ENCODE measurements around the gene BBOF1.

Gene BBOF1

GRCh38 chr14:74022346-74022745 is 3.2 kb downstream of the BBOF1 start:
- in situ Hi-C loops (cut with HindIII; ENCODE audit: low sequenced_read_pairs) = no loop called here

DNA sequence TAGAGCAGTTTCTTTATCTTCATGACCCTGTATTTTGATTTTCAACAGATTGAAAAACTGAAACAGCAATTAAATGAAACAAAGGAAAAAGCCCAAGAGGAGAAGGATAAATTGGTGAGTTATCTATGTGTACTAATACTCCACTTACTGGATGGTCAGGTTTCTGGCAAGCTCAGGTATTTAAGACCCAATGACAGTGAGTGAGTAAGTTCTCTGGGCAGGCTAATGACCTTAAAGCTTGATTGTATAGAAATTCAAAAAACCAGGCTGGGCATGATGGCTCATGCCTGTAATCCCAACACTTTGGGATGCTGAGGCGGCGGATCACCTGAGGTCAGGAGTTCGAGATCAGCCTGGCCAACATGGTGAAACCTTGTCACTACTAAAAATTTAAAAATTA is 10.0 kb downstream of the BBOF1 start:
- in situ Hi-C loops (cut with HindIII; ENCODE audit: low sequenced_read_pairs) = no loop called here

DNA sequence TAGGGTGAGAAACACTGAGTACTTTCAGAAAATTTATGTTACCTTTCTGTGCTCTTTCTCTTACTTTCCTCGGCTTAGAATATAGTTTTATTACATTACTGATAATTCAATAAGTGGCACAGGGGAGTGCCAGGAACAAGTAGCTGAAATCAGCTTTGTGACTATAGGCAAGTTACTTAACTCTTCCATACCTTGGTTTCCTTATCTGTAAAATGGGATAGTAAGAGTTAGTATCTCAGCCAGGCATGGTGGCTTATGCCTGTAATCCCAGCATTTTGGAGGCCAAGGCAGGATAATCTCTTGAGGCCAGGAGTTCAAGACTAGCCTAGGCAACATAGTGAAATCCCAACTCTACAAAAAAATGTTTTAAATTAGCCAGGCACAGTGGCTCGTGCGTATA is 15.4 kb downstream of the BBOF1 start:
- in situ Hi-C loops (cut with HindIII; ENCODE audit: low sequenced_read_pairs) = no loop called here

GRCh38 chr14:74035556-74035955 is 16.4 kb downstream of the BBOF1 start:
- in situ Hi-C loops (cut with HindIII; ENCODE audit: low sequenced_read_pairs) = no loop called here

DNA sequence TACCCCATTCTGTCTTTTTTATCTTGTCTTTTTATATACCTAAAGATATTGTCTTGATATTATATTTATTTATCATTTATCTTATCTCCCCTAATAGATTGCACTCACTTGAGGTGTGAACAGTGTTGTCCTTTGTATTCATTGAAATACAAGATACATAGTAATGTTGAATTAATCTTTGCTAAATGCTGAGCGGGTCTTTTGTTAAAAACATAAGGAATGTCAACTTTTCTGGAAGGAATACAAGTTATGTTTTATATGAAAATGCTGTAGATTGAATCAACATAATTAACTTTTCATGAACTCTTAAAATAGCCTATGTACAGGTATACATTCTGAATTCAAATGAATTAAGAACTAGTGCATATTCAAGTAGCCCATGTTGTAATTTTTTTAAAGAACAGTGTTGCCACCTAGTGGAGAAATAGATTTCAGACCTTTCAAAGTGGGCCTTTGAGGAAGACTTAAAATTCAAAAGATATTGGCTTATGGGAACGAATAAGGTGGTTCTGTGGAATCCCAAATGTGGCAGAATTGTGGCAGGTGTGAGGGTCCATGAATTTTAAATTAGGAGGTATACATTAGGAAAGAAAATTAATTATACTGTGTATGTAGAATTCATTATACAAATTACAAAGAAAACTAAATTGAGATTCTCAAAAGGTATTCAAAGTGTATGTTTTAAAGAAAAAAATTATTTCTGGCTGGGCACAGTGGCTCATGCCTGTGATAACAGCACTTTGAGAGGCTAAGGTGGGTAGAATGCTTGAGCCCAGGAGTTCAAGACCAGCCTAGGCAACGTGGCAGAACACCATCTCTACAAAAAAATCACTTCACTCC is 19.1 kb downstream of the BBOF1 start:
- in situ Hi-C loops (cut with HindIII; ENCODE audit: low sequenced_read_pairs) = no loop called here

DNA sequence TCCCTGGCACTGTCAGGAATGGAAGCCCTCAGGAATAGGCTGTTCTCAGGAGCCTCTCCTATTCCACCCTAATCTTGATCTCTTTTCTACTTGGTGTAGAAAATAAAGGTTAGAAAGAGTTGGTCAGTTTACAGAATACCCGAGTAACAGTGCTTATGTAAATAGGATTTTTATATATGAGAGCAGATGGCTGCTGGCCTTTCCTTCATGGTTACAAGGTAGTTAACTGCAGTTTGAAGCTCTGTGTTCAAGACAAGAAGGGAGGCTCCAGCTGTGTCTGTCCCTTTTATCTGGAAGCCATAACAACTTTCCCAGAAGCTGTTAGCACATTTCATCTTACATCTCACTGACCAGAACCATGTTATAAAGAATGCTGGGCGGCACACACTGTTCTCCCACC is 23.1 kb downstream of the BBOF1 start:
- in situ Hi-C loops (cut with HindIII; ENCODE audit: low sequenced_read_pairs) = no loop called here

GRCh38 chr14:74045522-74045921 is 26.4 kb downstream of the BBOF1 start:
- in situ Hi-C loops (cut with HindIII; ENCODE audit: low sequenced_read_pairs) = no loop called here

DNA sequence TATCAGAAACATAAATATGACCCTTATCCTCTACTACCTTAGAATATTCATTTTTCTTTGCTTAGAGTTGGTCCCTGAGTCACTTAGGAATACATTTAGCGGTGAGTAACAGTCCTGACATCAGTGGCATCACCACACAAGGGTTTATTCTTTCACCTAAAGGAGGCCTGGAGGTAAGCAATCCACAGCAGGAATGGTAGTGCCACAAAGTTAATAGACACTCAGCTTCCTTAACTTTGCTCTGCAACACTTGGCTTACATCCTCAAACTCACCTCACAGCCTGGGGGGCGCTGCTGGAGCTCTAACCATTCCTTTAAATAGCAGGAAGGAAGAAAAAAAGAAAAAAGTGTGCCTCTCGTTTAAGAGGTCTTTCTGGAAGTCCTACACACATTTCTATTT is 29.1 kb downstream of the BBOF1 start:
- in situ Hi-C loops (cut with HindIII; ENCODE audit: low sequenced_read_pairs) = no loop called here

DNA sequence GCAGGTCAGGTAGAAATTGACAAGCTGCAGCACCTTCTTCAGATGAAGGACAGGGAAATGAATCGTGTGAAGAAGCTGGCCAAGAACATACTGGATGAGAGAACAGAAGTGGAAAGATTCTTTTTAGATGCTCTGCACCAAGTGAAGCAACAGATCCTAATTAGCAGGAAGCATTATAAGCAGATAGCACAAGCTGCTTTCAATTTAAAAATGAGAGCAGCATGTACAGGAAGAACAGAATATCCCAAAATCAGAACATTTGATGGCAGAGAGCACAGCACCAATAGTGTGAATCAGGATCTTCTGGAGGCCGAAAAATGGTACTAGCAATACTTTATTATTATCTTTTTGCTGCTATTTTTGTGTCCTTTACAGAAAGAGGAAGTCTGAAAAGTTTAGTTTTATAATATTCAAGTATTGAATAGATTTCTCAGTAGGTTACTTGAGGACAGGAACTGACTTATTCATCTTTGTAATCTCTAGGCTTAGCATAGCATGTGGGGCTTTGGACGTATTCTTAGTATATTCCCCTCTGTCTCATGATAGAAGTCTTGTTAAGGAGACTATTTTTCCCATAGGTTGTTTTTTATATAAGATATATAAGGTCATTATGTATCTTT is 30.8 kb downstream of the BBOF1 start:
- in situ Hi-C loops (cut with HindIII; ENCODE audit: low sequenced_read_pairs) = no loop called here

DNA sequence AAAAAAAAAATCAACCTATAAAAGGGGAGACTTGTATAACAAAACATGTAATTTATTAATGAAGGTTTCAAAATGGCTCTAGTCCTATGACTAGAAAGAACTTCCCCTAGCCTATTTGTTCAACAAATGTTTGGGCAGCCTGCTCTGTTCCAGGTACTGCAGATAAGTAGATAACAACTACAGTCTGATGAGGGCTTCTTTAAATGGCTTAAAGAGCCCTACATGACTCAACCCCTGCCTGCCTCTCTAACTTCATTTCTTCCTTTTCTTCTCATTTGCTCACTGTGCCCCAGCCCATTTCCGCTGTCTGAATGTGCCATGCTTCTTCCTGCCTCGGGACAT is 43.6 kb downstream of the BBOF1 start:
- in situ Hi-C loops (cut with HindIII; ENCODE audit: low sequenced_read_pairs) = no loop called here

- in situ Hi-C loops (cut with HindIII; ENCODE audit: low sequenced_read_pairs) = no loop called here
Observed at GRCh38 chr14:74064426-74064825, 45.3 kb downstream of the BBOF1 start.

GRCh38 chr14:74064883-74065282 is 45.7 kb downstream of the BBOF1 start:
- in situ Hi-C loops (cut with HindIII; ENCODE audit: low sequenced_read_pairs) = no loop called here

DNA sequence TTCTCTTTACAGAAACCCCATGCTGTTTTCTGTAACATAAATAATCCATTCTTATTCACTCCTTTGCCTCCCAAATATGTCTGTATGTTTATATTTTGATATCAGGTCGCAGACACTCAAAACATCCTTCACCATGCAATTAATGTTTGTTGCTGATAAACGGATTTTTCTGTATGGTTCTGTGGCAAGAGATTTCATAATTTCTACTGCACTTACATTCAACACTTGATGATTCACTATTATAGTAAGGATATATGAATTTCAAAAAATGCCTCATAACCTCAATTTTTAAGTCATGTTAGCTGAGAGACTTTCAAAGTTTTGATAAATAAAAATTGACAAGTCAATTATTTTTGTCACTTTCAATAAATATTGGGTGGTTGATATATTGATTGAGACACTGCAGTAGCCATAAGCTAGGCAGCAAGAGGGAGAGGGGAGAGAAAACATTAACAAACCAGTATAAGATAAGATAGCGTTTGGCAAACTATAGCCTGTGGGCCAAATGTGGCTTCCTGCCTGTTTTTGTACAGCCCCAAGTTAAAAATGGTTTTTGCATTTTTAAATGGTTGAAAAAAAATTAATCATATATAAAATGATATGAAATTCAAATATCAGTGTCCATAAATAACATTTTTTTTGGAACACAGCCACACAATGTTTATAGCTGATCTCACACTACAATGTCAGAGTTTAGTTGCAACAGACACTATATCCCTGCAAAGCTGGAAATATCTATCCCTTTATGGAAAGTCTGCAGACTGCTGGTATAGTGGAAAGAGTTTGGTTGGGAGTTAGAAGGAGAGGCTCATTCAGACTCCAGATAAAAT is 46.8 kb downstream of the BBOF1 start:
- in situ Hi-C loops (cut with HindIII; ENCODE audit: low sequenced_read_pairs) = no loop called here

GRCh38 chr14:74077401-74077800 is 58.3 kb downstream of the BBOF1 start:
- in situ Hi-C loops (cut with HindIII; ENCODE audit: low sequenced_read_pairs) = no loop called here

DNA sequence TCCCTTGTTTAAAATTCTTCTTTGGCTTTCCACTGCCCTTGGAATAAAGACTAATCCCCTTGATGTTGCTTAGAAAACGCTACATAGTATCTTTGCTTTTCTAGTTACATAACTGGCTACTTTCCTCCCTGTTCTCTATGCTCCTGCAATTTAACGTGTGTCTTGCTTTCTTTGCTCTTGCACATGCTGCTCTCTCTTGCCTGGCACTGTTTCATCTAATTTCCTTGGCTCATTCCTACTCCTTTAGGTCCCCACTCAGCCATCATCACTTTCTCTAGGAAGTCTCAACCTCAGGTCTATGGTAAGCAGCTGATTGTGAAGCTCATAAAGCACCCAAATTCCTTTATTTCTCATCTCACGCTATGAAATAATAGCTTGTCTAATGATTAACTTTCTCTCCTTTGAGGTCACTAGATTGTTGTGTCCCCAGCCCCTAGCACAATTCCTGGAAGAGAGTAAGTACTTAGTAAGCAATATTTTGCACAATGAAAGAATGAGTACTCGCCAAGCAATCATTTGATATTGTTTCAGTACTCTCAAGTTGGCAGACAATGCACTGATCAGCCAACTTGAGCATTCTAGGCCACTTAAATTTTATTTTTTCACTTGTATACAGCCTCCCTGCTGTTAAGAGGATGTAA is 61.8 kb downstream of the BBOF1 start:
- in situ Hi-C loops (cut with HindIII; ENCODE audit: low sequenced_read_pairs) = no loop called here

- in situ Hi-C loops (cut with HindIII; ENCODE audit: low sequenced_read_pairs) = no loop called here
Observed at GRCh38 chr14:74081491-74081890, 62.3 kb downstream of the BBOF1 start.

DNA sequence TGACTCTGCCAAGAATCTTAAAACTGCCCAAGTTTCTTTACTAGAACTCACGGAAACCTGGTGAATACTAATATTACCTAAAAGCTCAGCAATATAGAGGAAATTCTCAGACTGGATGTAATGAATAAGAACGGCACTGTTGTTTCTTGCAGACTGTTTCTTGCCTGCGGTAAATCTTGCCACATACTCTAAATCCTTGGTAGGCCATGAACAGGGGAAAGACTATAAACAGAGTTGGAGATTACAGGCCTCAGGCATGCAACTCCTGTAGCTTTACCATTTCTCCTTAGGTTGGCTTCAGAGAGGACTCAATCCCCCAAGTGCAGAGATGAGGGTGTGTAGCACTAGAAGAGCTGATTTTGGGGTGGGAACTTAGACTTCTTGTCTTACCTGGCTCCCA is 64.0 kb downstream of the BBOF1 start:
- in situ Hi-C loops (cut with HindIII; ENCODE audit: low sequenced_read_pairs) = no loop called here

DNA sequence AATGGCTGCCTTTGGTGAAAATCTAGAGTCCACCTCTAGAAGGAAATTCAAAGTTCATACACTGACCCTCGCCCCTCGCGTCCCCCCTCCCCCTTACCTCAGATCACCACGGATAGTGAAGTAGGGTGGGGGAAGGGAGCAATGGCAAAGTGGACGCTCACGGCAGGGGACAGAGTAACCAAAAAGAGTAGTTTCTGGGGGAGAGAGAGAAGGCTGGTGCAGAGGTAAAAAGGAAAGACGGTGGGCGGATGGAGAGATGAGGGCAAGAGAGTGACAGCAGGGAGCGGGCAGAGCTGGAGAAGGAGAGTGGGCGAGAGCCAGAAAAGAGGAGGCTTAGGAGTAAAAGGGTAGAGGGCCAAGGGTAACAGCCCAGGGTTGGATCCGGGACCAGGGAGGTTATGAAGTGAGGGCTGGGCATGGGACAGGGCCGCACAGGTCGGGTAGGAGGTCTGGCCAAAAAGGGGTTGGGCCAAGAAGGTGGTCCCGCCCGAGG is 64.7 kb downstream of the BBOF1 start:
- in situ Hi-C loops (cut with HindIII; ENCODE audit: low sequenced_read_pairs) = no loop called here

DNA sequence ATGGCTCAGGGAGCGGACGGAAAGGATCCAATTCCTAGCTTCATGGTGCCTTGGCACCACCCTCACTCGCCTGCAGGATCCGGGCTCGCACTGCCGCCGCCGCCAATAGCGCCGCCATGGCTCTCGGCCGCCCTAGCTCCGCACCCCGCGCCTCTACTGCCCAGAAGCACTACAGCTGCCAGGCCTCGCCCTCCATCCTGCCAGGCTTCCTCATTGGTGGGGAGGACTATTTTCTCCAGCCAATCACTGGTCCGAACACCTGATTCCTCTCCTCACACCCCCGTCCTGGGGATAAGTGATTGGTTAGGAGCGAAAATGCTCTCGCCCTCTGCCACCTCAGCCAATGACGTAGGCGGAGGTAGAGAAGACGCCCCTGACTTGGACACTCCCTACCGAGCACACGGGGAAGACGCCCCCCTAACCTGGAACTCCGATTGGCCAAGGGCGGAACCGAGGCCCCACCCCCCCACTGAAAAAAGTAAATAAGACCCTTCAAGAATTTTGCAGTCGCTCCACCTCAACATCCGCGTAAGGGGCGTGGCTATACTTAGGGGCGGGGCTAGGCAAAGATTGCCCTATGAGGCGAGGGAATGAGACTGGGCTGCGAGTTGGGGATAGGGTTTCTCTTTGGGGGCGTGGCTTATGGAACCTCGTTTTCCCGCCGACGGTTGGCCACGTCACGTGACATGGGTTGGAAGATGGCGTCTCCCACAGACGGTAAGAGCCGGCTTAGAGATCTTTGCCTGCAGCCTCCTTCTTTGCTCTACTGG is 65.3 kb downstream of the BBOF1 start, which contains the start of the genes ALDH6A1 and LIN52:
ALDH6A1 (minus strand) TSS at position 177 of the 770 bp plus-strand sequence; CDS start at position 118, 59 bp downstream.
LIN52 (plus strand) TSS at position 680 of the 770 bp plus-strand sequence; CDS start at position 699, 19 bp downstream.
- in situ Hi-C loops (cut with HindIII; ENCODE audit: low sequenced_read_pairs) = no loop called here

- in situ Hi-C loops (cut with HindIII; ENCODE audit: low sequenced_read_pairs) = no loop called here
Observed at GRCh38 chr14:74085047-74085637, 66.0 kb downstream of the BBOF1 start.

Measured in endothelial cell of hepatic sinusoid (primary cell).